CD4-positive, alpha-beta T cell (primary cell): ENCODE data around the gene ATMIN. TPM values are rescaled to one million over a fixed set of nuclear protein-coding genes. Genes with fewer than 3 reads are reported as not detected.

Experiments
- ATAC-seq: fragments of 200-7000 bp; cut with Tn5 transposase; one replicate; pipeline ENCODE4 v1.10.0; 2022; ENCODE audit warnings: mild to moderate bottlenecking; ENCODE audit not compliant: poor library complexity
- CTCF ChIA-PET: fragments of 350-600 bp; sonication (Branson Sonifier 250); formaldehyde crosslinking; loops from one replicate; lab custom pipeline; 2021; ENCODE audit warnings: antibody characterized with exemption, inconsistent platforms; lab: Charles Lee
- POLR2A ChIA-PET: fragments of 350-600 bp; sonication (Branson Sonifier 250); formaldehyde crosslinking; loops from one replicate; lab custom pipeline; 2021; ENCODE audit warnings: antibody characterized with exemption, inconsistent platforms; lab: Charles Lee
- DNase-seq, 14 experiments: peaks; one replicate each; pipeline ENCODE4 v3.0.0-alpha.2; 2013 to 2020; ENCODE audit warnings: mixed read lengths in 2 of 14
- H3K27ac ChIP-seq, 2 donors: one replicate each; pipeline versions ENCODE4 v1.5.1 to v1.7.0; 2013; ENCODE audit warnings: low read length in 2 of 2, low read depth in 1 of 2, mild to moderate bottlenecking in 1 of 2
- H3K27me3 ChIP-seq, 2 experiments: 1 replicate in 1 of 2; 2 replicates in 1 of 2; pipeline versions ENCODE4 v1.6.1 to v1.7.0; 2013; ENCODE audit warnings: low read length in 2 of 2, control low read depth in 1 of 2, mild to moderate bottlenecking in 1 of 2, moderate library complexity in 1 of 2; ENCODE audit not compliant: insufficient read depth in 2 of 2, control insufficient read depth in 1 of 2
- H3K36me3 ChIP-seq: one replicate; pipeline ENCODE4 v1.6.1; 2013; ENCODE audit warnings: low read length, control low read depth; ENCODE audit not compliant: insufficient read depth
- H3K4me1 ChIP-seq: one replicate; pipeline ENCODE4 v1.6.1; 2013; ENCODE audit warnings: low read length, control low read depth; ENCODE audit not compliant: insufficient read depth
- H3K4me3 ChIP-seq: one replicate; pipeline ENCODE4 v1.5.1; 2013; ENCODE audit warnings: mild to moderate bottlenecking, low read length, moderate library complexity
- H3K9me3 ChIP-seq, 2 experiments: 1 replicate in 1 of 2; 2 replicates in 1 of 2; pipeline versions ENCODE4 v1.6.1 to v1.7.0; 2013; ENCODE audit warnings: low read length in 2 of 2, mild to moderate bottlenecking in 2 of 2, control low read depth in 1 of 2, moderate library complexity in 1 of 2; ENCODE audit not compliant: control insufficient read depth in 1 of 2, insufficient read depth in 1 of 2
- H3K27ac Mint-ChIP-seq: one replicate; pipeline ENCODE4 v1.8.0; 2020; ENCODE audit warnings: mixed read lengths
- H3K27me3 Mint-ChIP-seq: one replicate; pipeline ENCODE4 v1.8.0; 2021; ENCODE audit warnings: mixed read lengths
- H3K36me3 Mint-ChIP-seq: one replicate; pipeline ENCODE4 v1.8.0; 2021; ENCODE audit warnings: low read depth, mixed read lengths
- H3K4me1 Mint-ChIP-seq: one replicate; pipeline ENCODE4 v1.8.0; 2021; ENCODE audit warnings: low read depth, mixed read lengths
- H3K4me3 Mint-ChIP-seq: one replicate; pipeline ENCODE4 v1.8.0; 2020; ENCODE audit warnings: mild to moderate bottlenecking, mixed read lengths
- H3K9me3 Mint-ChIP-seq: one replicate; pipeline ENCODE4 v1.8.0; 2020; ENCODE audit warnings: mixed read lengths
- intact Hi-C, 2 experiments: fragments of 100-400 bp; cut with DNase I in 1 of 2; cut with micrococcal nuclease in 1 of 2; formaldehyde crosslinking; loops; one replicate each; pipeline versions ENCODE4 v1.15.1 to v1.9.0; 2023 to 2025; cut with DNase I, micrococcal nuclease
- total RNA-seq, 174 experiments: library from RNA in 2 of 174; stranded (reverse) in 2 of 174; gene quantifications; one replicate each; pipeline ENCODE4 v1.2.3 and lab custom pipeline; 2021 to 2026
- TF ChIP-seq, protein P1 (sequence below): fragments of 200-600 bp; IDR thresholded peaks from one replicate; pipeline ENCODE4 v1.8.0; 2022; ENCODE audit warnings: antibody characterized with exemption, mild to moderate bottlenecking

ATMIN gene
- total RNA-seq, 2 experiments from 2014 or later, result 29.9 to 31.7 TPM

DNA sequence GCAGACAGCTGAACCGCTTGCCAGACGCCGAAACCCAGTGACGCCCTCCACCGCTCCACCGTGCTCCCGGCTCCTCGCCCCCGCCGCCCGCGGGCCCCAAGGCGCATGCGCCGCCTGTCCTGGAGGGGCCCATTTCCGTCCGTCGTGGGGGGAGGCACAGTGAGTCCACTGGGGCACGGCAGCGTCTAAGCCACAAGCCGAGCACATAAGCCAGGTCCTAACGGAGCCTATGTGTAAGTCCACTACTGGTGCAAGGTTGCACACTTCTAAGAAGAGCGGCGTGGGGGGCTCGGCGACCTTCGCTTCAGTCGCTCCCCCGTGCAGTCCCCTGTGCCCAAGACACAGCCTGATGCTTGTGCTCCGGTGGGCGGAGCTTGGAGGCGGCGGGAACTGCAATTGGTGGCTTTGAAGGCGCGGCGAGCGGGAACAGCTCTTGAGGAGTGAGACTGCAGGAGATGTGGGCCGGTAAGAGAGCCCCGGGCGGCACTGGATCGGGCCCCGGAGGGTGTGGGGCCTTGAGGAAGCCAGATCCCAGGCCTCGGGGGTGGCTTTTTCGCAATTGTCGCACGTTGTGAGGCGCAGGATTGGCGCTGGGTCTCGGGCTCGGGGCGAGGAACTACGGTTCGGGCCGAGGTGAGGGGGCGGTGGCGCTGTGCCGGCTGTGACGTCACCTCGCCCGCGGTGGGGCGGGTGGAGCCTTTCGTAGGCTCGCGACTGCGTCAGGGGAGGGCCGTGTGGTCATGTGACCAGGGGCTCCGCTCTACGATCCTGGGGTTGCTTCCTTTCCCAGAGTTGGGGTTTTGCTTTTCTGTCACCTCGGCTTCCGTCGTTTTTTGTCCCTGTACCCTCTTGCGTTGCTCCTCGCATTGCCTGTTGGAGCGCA is 28.6 kb upstream of the ATMIN start, which contains the start of the genes CENPN and CMC2:
Gene CENPN (plus strand): TSS at position 402 of the 883 bp plus-strand sequence. CDS start 4,726 bp downstream, outside the sequence.
Gene CMC2 (minus strand): TSS at position 73 of the 883 bp plus-strand sequence. CDS start 9,491 bp downstream, outside the sequence.
- Mint-ChIP-seq H3K27me3 (no peaks in the 10 kb centered on the region), H3K4me1 (peaks cover 46% of the 10 kb centered on the region)

DNA sequence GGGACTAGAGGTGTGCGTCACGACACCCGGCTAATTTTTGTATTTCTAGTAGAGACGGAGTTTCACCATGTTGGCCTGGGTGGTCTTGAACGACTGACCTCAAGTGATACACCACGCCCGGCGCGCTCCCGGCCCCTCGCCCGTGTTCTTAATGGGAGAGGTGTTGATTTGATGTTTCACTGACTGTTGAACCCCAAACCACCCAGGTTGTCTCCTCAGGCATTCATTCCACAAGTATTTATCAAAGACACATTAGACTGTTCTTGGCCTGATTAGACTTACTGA is 27.2 kb upstream of the ATMIN start:
- TF ChIP-seq, protein P1, sequence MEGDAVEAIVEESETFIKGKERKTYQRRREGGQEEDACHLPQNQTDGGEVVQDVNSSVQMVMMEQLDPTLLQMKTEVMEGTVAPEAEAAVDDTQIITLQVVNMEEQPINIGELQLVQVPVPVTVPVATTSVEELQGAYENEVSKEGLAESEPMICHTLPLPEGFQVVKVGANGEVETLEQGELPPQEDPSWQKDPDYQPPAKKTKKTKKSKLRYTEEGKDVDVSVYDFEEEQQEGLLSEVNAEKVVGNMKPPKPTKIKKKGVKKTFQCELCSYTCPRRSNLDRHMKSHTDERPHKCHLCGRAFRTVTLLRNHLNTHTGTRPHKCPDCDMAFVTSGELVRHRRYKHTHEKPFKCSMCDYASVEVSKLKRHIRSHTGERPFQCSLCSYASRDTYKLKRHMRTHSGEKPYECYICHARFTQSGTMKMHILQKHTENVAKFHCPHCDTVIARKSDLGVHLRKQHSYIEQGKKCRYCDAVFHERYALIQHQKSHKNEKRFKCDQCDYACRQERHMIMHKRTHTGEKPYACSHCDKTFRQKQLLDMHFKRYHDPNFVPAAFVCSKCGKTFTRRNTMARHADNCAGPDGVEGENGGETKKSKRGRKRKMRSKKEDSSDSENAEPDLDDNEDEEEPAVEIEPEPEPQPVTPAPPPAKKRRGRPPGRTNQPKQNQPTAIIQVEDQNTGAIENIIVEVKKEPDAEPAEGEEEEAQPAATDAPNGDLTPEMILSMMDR, result no peak
- Mint-ChIP-seq H3K36me3 (peaks cover 18% of the 10 kb centered on the region), H3K4me3 (peak overlapping the region; percentile 90), H3K9me3 (no peaks in the 10 kb centered on the region), H3K27me3 (no peaks in the 10 kb centered on the region), H3K27ac (peak overlapping the region; percentile 99), H3K4me1 (peaks cover 33% of the 10 kb centered on the region)
- intact Hi-C loops, result loop anchor here in 1 of 2 experiments (5.0 to 10.0 kb wide), 4 partner anchors 204 to 1156 kb away; partner anchors contain the start of genes CDYL2 and DYNLRB2
- Histone ChIP-seq H3K36me3 (no peaks in the 10 kb centered on the region), H3K27me3 (no peaks in the 10 kb centered on the region), H3K27ac (no peak overlapping the region), H3K4me3 (peak overlapping the region; percentile 79), H3K9me3 (no peaks in the 10 kb centered on the region), H3K4me1 (peaks cover 35% of the 10 kb centered on the region)
- no peak for ATAC-seq
- ChIA-PET POLR2A (no interaction called here), CTCF (interaction anchor here (1.0 to 3.9 kb wide), 2 partner anchors 11 to 27 kb away, joined by 3 to 15 read pairs; partner anchors contain the start of gene ATMIN)
- DNase-seq, result peak in 2 of 14 experiments; percentile 5 to 41

More for the DNA sequence above, 28.6 kb upstream of the ATMIN start, which contains the start of the genes CENPN and CMC2:
- Mint-ChIP-seq H3K9me3 (no peaks in the 10 kb centered on the region), H3K4me3 (peak within 1 kb of the TSS; percentile 90), H3K27ac (peak within 1 kb of the TSS; percentile 99), H3K36me3 (peaks cover 18% of the 10 kb centered on the region)
- ATAC-seq, result peak; percentile 77
- TF ChIP-seq, protein P1, result no peak
- POLR2A ChIA-PET, result interaction anchor here (0.7 to 3.3 kb wide), 11 partner anchors 10 to 712 kb away, joined by 3 to 39 read pairs (median 5); partner anchors contain the start of genes ATMIN, C16orf46 and GAN
- DNase-seq, result peak; percentile 96 to 99 (median 98)
- CTCF ChIA-PET, result interaction anchor here (1.2 to 7.9 kb wide), 2 partner anchors 9 to 29 kb away, joined by 4 to 80 read pairs; partner anchors contain the start of gene ATMIN
- Histone ChIP-seq H3K4me1 (peaks cover 39% of the 10 kb centered on the region), H3K27me3 (no peaks in the 10 kb centered on the region), H3K9me3 (no peaks in the 10 kb centered on the region), H3K27ac (peak within 1 kb of the TSS; percentile 94 to 99), H3K4me3 (peak within 1 kb of the TSS; percentile 79), H3K36me3 (no peaks in the 10 kb centered on the region)
- intact Hi-C loops, result loop anchor here (1.0 to 10.0 kb wide), 8 partner anchors 28 to 1158 kb away; partner anchors contain the start of genes C16orf46 (in 2 of the 2), GCSH (in 2 of the 2), ATMIN (in 1 of the 2) and CDYL2 (in 1 of the 2)

DNA sequence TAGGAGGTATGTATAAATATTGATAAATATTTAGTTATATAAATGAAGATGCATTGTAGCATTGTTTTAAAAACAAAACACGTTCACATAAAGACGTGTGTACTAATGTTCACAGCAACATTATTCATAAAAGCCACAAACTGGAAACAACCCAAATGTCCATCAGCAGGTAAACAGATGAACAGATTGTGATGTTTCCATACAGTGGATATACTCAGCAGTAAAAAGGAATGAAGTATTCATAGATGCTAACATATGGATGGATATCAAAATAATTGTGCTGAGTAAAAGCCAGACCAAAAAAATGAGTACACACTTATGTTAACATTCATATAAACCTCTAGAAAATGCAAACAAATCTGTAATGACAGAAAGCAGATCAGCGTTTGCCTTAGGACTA is 22.7 kb upstream of the ATMIN start:
- peaks cover 4% of the 10 kb centered on the region for H3K36me3 ChIP-seq
- POLR2A ChIA-PET, result no interaction called here

More for the DNA sequence above, 22.7 kb upstream of the ATMIN start:
- H3K4me1 Mint-ChIP-seq, result no peaks in the 10 kb centered on the region
- CTCF ChIA-PET, result no interaction called here
- H3K27me3 ChIP-seq, result no peaks in the 10 kb centered on the region
- TF ChIP-seq, protein P1, result no peak
- no peaks in the 10 kb centered on the region for H3K36me3 Mint-ChIP-seq
- DNase-seq, result no peak
- peaks cover 5% of the 10 kb centered on the region for H3K4me1 ChIP-seq
- H3K9me3 Mint-ChIP-seq, result no peaks in the 10 kb centered on the region
- H3K27ac Mint-ChIP-seq, result no peak overlapping the region
- H3K4me3 Mint-ChIP-seq, result no peak overlapping the region
- ATAC-seq, result no peak
- intact Hi-C loops, result loop anchor here in 1 of 2 experiments (1.0 to 10.0 kb wide), 2 partner anchors 19 to 612 kb away; no protein-coding TSS in a partner anchor
- no peak overlapping the region for H3K4me3 ChIP-seq
- H3K27me3 Mint-ChIP-seq, result no peaks in the 10 kb centered on the region
- no peaks in the 10 kb centered on the region for H3K9me3 ChIP-seq
- no peak overlapping the region for H3K27ac ChIP-seq
